ENCODE results near the gene C1orf167.

Gene C1orf167

DNA sequence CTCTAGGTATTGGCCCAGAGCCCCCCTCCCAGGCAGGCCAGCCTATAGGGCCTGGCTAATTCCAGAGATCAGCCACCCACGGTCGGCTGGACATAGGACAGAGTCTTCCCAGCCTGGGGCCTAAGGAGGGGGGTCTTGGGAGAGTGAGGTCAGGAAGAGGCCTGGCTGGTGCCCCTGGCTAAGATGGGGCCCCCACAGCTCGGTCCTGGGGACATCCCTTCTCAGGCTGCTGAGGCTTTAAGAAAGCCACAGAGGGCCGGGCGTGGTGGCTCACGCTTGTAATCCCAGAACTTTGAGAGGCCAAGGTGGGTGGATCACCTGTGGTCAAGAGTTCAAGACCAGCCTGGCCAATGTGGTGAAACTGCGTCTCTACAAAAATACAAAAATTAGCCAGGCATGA, 2.5 kb downstream of the C1orf167 start:
- DNase-seq (ENCODE audit: low read depth, low spot score): no peak

DNA sequence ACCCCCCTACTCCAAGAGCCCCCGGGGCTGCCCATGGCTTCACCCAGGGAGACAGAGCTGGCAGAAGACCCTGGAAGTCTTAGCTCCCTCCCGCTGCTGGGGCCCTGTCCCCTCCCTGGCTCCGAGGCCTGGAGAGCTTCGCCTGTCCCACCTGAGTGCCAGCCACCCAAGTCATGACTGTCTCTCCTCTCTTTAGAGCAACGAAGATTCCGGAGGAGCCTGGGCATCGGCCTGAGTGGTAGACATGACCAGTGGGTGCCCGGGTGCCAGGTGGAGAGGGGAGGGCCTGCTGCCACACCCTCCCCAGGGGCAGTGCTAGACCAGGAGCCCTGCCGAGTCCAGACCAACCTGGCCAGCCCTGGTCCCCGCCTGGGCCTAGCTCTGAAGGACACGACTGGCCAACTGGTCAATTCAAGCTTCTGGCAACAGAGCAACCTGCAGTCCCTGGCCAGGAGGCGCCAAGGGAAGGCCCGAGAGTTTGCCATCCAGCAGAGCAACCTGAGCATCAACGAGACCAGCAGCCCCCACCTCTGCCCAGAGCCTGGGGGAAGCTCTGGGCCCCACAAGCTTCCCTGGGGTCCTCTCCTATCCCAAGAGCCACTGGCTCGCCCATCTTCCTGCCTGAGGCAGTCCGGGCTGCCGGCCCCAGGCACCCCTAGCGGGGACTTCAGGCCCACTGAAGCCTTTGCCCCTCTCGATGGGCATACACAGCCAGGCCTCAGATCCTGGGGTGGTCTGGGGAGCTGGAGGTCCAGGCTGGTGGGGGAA, 3.9 kb downstream of the C1orf167 start:
- no peak for DNase-seq (ENCODE audit: low read depth, low spot score)

GRCh38 chr1:11766429-11766776, 4.4 kb downstream of the C1orf167 start:
- no peak for DNase-seq (ENCODE audit: low read depth, low spot score)

- DNase-seq (ENCODE audit: low read depth, low spot score): no peak
Measured at GRCh38 chr1:11767922-11768704, 6.1 kb downstream of the C1orf167 start.

DNA sequence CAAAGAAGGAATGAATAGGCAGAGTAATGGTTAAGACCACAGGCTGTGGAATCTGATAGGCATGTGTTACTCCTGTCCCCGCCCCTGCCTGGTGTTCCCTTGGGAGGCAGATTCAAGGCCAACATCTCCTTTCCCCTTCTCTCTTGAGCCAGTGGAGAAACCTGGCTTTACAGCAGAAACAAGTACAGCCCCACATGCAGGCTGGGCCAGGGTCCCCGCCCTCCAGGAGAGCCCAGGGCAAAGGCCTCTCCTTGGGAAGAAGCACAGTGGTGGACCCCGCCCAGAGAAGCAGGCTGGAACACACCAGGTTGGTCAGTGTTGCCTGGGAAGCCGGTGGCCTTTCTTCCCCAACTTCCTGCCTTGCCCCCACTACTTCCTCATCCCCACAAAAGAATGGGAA, 6.8 kb downstream of the C1orf167 start:
- DNase-seq (ENCODE audit: low read depth, low spot score): no peak

GRCh38 chr1:11769274-11769673, 7.3 kb downstream of the C1orf167 start:
- DNase-seq (ENCODE audit: low read depth, low spot score): no peak

DNA sequence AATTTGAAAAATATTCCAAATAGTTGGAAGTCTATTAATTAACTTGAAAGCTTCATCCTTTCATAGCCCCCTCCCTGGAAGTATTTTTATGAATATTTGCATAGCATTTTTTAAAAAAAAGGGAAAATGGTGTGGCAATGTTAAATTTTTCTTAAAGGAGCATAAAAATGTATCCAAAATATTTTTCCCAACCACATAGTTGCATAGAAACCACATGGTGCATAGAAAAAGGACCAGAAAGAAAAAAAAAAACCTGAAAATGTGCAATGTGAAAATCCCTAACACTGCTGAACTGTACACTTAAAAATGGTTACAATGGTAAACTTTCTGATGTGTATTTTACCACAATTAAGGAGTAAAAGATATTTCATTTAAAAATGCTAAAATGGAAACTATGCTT, 8.0 kb downstream of the C1orf167 start:
- DNase-seq (ENCODE audit: low read depth, low spot score): no peak

DNA sequence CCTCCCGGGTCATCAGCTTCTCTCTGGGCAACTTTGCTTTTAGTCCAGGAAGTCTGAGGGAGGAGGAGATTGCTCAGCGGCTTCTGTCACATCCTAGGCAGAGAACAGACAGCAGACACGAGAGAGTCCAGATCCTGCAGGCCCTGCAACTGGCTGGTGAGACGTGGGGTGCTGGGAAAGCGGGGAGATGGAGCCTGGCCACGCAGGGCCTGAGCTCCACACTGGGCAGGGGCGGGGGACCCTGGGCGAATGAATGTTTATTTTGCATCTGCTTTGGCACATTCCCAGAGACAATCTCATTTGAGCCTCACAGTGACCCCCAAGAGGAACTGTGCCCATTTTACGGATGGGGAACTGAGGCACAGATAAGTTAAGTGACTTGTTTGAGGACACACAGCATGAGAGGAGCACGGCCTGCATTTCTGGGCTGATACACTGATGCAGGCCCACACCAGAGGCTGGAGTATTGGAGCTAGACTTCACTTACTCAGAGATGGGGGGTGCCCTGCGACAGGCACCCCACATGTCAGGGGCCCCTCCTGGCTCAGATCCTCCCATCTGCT, 9.6 kb downstream of the C1orf167 start:
- no peak for DNase-seq (ENCODE audit: low read depth, low spot score)

DNA sequence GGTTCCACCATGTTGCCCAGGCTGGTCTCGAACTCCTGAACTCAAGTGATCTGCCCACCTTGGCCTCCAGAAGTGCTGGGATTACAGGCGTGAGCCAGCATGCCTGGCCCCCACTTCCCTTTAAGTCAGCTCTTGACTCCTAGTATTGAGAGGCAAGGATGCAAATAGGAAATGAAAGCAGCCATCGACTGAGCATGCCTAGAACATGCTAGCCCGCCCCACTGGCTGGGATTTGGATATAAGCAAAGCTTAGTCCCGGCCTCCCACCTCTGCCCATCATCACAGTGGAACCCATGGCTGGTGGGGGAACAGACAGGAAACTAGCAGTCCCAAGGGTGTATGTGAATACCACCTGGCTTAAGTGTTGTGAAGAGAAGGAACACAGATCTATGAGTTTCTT, 10.5 kb downstream of the C1orf167 start:
- no peak for DNase-seq (ENCODE audit: low read depth, low spot score)

- no peak for DNase-seq (ENCODE audit: low read depth, low spot score)
Measured at GRCh38 chr1:11774753-11775152, 12.8 kb downstream of the C1orf167 start.

DNA sequence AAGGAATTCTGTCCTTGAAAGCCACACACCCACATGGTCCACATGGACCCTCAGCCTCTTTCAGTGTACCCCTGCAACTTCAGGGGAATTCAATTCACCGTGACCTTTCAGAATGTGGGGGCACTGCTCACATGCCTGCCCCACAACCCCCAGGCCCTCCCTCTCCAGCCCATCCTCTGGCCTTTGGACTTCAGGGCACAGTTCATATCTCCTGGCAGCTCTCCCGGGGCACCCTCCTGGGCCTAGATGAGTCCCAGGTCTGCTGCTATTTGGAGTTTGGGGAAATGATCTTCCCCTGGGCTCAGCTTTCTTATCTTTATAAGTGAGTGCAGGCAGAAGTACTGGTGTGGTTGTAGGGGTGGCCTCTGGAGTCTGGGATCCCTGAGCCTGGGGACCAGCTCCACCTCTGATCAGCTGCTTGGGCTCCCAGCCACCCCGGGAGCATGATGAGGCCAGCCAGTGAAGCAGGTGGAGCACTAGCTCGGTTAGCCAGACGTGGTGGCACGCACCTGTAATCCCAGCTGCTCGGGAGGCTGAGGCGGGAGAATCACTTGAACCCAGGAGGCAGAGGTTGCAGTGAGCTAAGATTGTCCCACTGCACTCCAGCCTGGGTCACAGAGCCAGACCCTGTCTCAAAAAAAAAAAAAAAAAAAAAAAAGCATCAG, 15.8 kb downstream of the C1orf167 start:
- no peak for DNase-seq (ENCODE audit: low read depth, low spot score)

- no peak for DNase-seq (ENCODE audit: low read depth, low spot score)
Measured at GRCh38 chr1:11778336-11778735, 16.3 kb downstream of the C1orf167 start.

GRCh38 chr1:11778844-11779623, 17.0 kb downstream of the C1orf167 start:
- DNase-seq (ENCODE audit: low read depth, low spot score): no peak

DNA sequence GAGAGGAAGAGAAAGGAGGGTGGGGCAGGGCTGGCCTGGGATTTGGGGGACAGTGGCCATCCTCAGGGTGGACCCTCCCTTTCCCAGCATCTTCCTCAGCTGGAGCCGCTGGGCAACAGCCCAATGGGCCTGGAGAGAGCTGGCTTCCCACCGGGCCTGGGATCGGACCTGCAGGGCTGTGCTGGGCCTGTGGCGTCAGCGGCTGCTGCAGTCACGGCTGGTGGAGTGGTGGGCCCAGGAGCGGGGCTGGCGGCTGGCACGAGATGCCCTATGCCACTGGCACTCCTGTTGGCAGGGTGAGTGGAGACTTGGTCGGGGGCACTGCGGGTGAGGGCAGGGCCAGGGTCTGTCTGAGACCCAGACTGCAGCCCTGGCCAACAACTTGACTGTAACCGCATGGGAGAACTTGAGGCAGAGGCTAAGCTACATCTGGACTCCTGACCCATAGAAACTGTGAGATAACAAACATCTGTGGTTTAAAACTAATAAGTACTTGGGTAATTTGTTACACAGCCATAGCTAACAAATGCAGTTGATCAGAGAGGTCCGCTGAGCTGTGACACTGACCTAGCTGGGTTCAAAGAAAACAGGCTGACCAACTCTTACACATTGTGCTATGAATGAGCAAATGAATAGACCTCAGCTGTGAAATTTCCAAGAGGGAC, 17.9 kb downstream of the C1orf167 start:
- no peak for DNase-seq (ENCODE audit: low read depth, low spot score)

DNA sequence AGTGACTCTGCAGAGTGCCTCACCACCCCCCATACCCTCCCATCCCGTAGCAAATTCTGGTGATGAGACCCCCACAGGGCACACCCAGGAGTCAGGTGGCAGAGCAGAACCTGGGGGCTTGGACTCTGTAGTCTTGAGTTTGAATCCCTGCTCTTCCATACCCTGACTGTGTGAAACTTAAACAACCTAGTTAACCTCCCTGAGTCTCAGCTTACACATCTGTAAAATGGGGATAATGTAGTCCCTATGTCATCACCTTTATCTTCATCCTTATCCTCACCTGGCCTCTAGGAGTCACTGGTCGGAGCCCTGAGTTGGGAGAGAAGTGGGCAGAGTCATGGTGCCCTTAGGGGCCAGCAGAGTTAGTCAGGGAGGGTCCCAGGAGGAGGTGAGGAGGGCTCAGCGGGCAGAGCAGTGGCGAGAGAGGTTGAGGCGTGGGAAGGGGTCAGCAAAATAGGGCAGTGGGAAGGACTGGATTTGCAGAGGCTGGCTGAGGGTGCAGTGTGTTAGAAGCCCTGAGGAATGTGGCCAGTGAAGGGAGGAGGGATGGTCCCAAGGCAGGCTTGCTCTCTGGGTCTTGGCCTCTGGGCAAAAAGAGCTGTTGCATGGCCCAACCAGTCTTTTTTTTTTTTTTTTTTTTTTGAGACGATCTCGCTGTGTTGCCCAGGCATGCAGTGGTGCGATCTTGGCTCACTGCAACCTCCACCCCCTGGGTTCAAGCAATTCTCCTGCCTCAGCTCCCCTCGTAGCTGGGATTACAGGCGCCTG, 18.6 kb downstream of the C1orf167 start:
- no peak for DNase-seq (ENCODE audit: low read depth, low spot score)

DNA sequence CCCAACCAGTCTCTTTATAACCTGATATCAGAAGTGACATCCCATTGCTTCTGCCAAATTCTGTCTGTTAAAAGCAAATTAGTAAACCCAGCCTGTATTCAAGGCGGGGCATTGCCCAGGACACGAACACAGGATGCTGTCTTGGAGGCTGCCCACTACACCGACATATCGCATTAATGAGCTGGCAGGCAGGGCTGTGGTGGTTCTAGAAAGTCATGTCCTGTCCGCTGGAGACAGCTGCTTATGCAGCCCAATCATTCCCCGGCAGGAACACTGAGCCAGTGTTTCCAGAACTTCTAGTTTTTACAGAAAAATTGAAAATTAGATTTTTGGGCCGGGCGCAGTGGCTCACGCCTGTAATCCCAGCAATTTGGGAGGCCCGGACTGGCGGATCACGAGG, 19.3 kb downstream of the C1orf167 start:
- DNase-seq (ENCODE audit: low read depth, low spot score): no peak

GRCh38 chr1:11782127-11782708, 20.2 kb downstream of the C1orf167 start:
- no peak for DNase-seq (ENCODE audit: low read depth, low spot score)

DNA sequence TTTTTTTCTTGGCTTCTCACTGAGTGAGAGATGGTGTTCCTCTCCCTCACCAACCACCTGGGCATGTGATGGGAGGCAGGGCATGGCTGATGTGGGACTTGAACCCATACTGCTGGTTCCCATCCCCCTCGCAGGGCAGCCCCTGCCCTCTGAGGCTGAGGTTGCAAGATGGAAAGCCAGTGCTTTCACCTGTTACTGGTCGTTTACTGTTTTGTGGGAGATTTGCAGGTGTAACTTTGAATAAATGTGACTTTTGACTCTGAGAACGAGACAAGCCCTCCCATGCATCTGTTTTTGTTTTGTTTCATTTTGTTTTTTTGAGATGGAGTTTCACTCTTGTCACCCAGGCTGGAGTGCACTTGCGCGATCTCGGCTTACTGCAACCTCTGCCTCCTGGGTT, 21.6 kb downstream of the C1orf167 start:
- DNase-seq (ENCODE audit: low read depth, low spot score): no peak

GRCh38 chr1:11784256-11784992, 22.4 kb downstream of the C1orf167 start:
- DNase-seq (ENCODE audit: low read depth, low spot score): no peak

Measured in activated CD4-positive, CD25-positive, alpha-beta regulatory T cell treated with anti-CD3 and anti-CD28 coated beads, Interleukin-2, amount 50 U/mL, for 16 hours (primary cell).